ENCODE data around the gene PDE8B.

PDE8B gene

GRCh38 chr5:77210091-77210963 lies at the start of gene PDE8B:
Gene PDE8B, plus strand, starts transcription at chr5:77210680. Its CDS starts 246 bp downstream, at chr5:77210926.
- DNase-seq = no peak

GRCh38 chr5:77163453-77163852 lies 47.0 kb upstream of the PDE8B start:
- DNase-seq = no peak

- no peak for DNase-seq
These were observed 43.4 kb upstream of the PDE8B start for GRCh38 chr5:77167063-77167462.

GRCh38 chr5:77167695-77168121 lies 42.8 kb upstream of the PDE8B start:
- no peak for DNase-seq

- DNase-seq = no peak
These were observed 42.2 kb upstream of the PDE8B start for GRCh38 chr5:77168161-77168878.

GRCh38 chr5:77168879-77169244 lies 41.6 kb upstream of the PDE8B start:
- DNase-seq = no peak

GRCh38 chr5:77170196-77170890 lies 40.1 kb upstream of the PDE8B start:
- no peak for DNase-seq

- DNase-seq = no peak
These were observed 39.2 kb upstream of the PDE8B start for GRCh38 chr5:77171141-77171910.

GRCh38 chr5:77172713-77173328 lies 37.7 kb upstream of the PDE8B start:
- DNase-seq = no peak

- DNase-seq = no peak
These were observed 36.0 kb upstream of the PDE8B start for GRCh38 chr5:77174526-77174925.

GRCh38 chr5:77175231-77175630 lies 35.2 kb upstream of the PDE8B start:
- no peak for DNase-seq

GRCh38 chr5:77176429-77176828 lies 34.1 kb upstream of the PDE8B start:
- no peak for DNase-seq

GRCh38 chr5:77177576-77177975 lies 32.9 kb upstream of the PDE8B start:
- no peak for DNase-seq

GRCh38 chr5:77180167-77181081 lies 30.1 kb upstream of the PDE8B start:
- no peak for DNase-seq

GRCh38 chr5:77181173-77181572 lies 29.3 kb upstream of the PDE8B start:
- DNase-seq = no peak

GRCh38 chr5:77181596-77182304 lies 28.7 kb upstream of the PDE8B start:
- no peak for DNase-seq

- no peak for DNase-seq
These were observed 28.1 kb upstream of the PDE8B start for GRCh38 chr5:77182367-77182766.

GRCh38 chr5:77186652-77187370 lies 23.7 kb upstream of the PDE8B start:
- DNase-seq = no peak

- DNase-seq = no peak
These were observed 21.1 kb upstream of the PDE8B start for GRCh38 chr5:77189421-77189820.
